NCI-H226 (cell line): ENCODE data around the gene CACNA2D1.

Source experiments
- DNase-seq: peaks from one replicate; pipeline ENCODE4 v3.0.0-alpha.2; 2015

The CACNA2D1 gene

DNA sequence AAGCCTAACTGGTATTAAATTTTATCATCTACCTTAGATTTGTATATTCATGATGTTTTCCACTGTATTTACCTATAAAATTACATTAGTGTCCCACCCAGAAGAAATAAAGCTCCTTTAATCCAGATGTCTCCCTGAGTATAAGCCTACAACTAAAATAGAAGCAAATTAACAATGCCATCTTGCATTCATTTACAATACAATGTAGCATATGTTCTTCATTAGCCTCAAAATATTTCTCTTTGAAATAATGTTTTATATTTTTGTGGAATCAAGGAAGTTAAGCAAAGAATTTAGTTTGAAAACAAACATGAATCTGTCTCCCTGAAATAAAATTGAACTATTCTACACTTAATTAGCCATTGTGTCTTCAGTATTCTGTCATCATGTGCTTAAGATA lies 112.3 kb downstream of the CACNA2D1 start:
- no peak for DNase-seq

DNA sequence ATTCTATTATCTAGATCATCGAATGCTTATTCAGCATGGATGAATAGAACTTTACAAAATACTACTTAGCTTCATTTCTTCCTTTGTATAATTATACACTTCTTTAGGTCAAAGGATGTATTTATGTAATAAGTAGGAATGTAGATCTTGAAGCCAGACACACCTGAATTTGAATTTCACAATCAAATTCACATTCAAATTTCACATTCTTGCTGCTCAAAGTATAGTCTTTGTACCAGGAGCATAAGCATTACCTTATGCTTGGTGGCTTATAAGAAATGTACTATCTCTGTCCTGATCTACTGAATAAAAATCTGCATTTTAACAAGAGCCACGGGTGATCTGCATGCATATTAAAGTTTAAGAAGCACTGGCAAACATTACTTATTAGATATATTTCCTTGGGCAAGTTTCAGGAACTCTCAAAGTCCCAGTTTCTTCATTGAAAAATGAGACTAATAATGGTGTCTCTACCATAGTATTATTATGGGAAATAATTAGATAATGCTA lies 112.8 kb downstream of the CACNA2D1 start:
- no peak for DNase-seq

DNA sequence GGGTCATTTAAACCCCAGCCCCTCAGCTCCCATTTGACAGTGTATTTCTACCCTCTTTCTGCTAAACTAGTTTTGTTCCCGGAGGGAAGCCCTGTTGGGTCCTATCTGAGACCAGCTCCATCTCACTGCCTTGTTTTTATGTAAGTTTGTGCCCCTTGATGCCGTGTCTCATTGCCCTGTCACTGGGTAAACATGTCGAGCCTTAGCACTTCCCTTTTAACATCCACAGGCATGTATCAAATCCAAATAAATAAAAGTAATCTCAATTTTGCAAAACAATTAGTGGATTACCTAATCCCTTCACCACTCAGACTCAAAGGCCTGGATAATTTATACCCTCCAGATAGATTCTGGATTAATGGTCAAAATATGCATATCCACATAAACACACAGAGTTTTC lies 115.7 kb downstream of the CACNA2D1 start:
- no peak for DNase-seq

DNA sequence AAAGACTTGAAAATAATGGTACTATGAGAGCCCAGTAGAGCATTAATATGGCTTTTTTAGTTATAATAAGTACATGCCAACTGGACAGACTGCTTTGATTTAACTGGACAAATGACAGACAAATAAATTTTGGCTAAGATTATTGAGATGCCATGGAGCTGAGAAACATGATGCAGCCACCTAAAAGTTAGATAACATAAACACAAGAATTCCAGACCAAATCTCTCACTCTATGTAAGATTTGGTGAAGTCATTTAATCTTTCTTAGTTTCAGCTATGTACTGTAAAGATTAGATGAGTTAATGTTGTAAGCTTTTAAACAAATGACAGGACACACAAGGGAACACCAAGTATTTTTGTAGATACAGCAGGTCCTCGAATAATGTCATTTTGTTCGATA lies 118.2 kb downstream of the CACNA2D1 start:
- peak; percentile 4 for DNase-seq

DNA sequence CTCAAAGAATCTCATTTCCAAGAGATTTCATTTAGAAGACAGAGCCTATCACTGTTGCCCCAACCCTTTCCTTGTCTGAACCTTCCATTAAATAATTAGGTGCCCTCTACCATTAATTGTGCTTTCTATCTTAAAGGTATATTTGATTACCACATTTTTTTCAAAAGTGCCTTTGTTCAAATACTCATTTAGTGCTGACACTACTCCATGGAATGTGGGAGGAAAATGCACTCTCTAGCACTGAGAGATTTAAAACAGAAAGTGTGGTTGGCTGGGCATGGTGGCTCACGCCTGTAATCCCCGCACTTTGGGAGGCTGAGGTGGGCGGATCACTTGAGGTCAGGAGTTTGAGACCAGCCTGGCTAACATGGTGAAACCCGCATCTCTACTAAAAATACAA lies 119.8 kb downstream of the CACNA2D1 start:
- DNase-seq: no peak

DNA sequence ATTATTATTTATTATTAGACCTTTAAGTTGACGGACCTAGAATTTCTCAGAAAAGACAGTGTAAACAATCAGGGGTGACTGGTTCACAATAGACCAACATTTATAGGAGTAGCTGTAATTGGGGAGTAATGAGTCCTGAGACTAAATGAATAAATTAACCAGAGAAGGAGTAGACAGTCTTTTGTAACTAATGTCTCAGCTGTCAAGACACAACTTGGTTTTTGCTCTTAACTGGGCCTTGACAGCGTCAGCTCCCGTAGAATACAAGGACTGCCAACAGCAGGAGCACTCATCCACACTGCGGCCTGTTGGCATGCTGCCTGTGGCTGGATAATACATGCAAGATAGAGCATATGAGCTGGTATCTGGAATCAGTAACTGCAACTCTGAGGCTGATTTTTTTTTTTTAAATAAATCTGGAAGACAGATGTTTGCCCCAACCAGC lies 123.9 kb downstream of the CACNA2D1 start:
- DNase-seq: peak; percentile 9

DNA sequence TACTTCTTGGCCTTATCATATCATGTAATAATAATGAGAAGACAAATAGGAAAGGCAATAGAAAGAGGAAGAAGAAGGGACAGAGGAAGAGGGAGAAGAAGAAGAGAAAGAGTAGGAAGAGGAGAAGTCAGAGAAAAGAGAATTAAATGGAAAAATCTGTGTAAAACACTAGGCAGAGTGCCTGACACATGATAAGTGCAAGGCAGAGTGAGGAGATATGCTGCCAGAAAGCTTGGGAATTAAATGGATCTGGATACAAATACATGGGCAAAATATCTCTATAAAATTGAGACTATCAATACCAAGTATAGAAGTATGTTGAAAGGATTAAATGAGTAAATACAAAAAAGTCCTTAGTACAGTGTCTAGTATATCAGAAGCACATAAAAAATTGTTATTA lies 124.8 kb downstream of the CACNA2D1 start:
- DNase-seq: no peak

DNA sequence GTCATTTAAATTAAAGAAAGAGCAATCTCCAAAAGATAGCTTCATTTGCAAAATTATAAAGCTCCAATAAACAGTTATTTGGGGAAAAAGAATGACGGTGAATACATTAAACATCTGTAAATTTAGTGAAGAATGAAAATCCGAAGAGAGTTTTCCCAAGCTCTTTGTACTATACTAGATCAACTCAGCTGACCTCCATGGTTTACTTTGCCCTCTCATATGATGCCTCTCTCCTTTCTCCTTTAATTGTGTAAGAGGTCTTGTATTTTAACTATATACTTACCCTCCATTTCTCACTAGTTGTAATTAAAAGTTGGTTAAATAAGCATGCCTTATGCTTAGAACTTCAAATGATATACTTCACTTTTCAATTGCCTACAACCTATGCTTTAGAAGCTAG lies 125.8 kb downstream of the CACNA2D1 start:
- DNase-seq: no peak

DNA sequence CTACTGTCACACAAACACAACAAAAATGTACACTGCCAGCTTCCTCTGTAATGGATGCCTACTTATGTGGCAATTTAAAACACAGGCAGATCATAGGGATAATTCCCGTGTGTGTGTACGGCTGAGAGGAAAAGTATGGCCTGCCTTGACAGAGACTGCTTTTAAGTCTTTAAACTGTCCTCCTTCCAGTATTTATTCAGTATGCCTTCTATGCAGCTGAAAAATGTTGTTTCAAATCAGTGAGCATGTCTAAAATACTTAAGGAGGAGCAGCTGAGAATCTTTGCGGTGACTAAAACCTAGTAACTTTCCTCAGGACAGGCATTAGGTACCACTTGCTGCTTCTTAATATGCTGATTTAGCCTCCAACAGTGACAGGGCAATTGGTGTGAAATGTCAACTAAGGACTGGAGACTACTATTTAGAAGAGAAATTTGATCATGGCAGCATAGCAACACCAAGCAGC lies 126.3 kb downstream of the CACNA2D1 start:
- no peak for DNase-seq

DNA sequence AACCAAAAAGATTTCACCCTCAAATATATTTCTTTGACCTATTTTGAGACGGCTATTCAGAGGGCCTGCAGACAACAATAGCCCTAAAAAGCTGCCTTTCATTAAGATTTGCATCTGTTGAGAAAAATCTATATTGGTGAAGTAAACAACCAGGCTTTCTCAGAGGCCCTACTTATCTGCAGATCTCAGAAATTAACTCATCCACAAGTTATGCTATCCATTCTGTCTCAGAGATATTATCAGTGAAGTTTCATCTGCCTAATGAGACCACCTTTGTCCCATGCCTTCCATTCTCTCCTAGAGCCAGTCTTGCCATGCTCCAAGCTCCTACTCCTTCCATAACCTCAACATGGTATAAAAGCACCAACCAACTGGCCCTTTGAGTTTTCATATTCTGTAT lies 130.3 kb downstream of the CACNA2D1 start:
- DNase-seq: no peak

DNA sequence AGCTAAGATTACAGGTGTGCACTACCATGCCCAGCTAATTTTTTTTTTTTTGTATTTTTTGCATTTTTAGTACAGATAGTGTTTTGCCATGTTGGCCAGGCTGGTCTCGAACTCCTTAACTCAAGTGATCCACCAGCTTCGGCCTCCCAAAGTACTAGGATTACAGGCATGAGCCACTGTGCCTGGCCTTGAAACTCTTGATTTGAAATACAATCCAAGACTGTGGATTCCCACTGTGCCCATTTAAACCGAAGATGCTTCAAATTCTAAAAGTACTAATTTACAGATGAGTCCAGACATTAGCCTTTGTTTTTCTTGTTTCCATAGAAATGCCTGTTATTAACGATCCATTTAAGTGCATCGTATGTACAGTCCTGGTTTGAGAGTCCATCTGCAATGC lies 130.9 kb downstream of the CACNA2D1 start:
- DNase-seq: no peak

DNA sequence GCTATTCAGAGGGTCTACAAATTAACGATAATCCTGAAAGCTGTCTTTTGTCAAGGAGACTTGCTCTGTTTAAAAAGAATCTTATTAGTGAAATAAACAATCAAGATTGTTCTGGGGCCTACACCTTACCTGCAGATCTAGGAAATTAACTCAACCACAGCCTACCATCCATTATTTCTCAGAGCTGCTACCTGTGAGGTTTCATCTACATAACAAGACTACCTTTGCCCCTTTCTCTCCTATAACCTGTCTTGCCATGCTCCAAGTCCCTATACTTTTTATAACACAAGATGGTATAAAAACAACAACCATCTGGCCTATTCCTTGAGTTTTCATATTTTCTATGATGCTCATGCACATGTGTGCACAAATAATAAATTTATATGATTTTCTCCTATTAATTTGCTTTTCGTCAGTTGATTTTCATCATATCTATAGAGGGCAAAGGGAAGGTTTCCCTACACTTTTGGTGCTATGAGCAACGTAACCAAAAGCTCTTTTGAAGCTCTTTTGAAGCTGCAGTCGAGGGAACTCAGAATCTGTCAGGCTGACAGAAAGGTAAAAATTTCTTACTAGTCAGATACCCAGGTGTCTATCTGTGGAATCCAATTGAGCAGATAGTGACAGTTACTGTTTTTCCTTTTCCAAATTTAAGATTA lies 138.1 kb downstream of the CACNA2D1 start:
- no peak for DNase-seq

DNA sequence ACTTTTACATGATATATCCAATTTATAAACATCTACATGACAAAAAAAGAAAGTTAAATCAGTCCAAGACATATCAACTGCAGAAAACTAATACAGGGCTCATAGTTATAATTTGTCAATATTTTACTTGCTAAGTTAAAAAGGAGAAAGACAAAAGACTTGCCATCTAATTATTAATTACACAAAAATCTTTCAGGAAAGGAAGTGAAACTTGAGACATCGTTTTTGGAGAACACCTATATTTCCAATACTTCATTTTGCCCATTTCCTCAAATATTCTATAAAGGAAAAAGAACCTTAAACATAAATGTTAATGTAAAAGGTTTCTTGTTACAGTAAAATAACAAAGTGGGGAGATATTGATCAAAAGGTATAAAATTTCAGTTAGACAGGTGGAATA lies 148.7 kb downstream of the CACNA2D1 start:
- DNase-seq: no peak

DNA sequence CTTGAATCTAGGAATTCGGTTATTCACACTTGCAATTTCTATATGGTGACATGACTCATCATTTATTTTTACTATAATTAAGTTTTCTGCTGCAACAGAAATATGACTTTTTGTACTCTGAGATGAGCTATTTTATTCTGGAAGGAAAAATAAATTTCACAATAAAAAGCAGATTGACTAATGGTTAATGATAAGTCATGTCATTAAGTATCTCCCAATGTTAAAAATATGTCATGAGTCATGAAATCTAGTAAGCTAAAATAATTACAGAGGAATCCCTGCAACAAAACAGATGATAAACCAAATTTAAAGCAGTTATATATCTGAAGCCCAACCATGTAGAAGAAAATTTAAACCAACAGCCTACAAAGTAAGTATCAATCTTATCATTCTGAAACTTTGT lies 149.2 kb downstream of the CACNA2D1 start:
- DNase-seq: no peak

DNA sequence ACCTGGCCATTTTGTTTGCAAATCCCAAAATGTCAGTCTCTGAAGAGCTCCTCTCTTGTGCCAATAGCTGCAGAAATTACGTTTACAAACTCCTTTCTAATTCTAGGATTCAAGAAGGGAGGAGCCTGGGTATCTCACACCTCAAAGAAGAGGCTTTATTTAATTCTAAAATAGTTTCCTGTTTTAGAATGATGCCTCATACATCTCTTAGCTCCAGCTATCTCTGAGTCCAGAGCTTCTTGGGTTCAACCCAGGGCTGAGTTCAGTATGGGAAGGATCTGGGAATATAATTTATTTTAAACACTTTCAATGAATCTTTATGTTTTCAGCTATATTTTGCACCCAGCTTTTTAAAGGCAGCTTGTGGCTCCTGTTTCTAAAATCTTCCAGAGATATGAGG lies 150.1 kb downstream of the CACNA2D1 start:
- DNase-seq: no peak

DNA sequence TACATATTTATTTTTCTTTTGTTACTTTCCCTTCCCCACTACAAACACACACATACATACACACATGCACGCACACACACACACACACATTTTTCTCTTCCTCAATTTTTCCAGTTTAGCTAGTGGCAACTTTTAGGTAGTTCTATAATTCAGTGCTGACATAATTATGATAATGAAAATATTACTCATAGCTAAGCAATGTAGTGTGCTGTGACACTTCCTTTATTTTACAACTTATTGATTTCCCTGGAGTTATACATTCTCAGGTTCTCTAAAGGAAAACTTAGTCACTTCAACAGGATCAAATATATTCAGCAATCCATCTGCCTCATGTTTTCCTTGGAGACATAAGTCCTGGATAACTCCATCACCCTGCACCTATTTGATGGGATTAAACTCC lies 151.6 kb downstream of the CACNA2D1 start:
- DNase-seq: no peak

DNA sequence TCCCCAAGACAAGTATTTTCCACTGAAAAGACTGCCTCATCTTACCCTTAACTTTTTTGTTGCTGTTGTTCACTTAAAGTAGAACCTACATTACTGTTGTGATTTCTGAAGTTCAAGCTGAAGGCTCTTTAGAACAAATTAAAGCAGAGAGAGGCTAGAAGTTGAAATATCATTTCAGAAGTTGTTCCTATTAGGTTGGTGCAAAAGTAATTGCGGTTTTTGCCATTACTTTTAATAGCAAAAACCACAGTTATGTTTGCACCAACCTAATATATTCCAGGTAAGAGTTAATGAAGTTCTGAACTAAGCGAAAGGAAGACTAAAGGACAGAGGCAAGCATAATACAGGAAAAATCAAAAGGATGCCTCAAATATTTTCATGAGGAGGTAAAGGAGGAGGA lies 153.7 kb downstream of the CACNA2D1 start:
- no peak for DNase-seq

DNA sequence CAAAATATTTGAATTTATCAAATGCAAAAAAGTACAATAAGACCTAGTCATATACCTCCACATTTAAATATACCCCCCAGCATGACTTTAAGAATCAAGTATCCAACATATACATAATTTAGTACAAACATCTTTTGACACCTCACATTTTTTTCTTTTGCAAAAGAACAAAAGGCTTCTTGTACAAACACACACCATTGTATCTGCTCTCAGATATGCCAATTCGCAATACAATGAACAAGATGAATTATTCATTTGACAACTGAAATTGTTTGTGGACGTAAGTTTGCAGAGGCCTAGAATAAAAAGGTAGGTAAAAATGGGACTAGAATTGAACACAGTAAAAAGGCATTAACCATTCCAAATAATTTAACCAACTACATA lies 154.4 kb downstream of the CACNA2D1 start:
- no peak for DNase-seq

DNA sequence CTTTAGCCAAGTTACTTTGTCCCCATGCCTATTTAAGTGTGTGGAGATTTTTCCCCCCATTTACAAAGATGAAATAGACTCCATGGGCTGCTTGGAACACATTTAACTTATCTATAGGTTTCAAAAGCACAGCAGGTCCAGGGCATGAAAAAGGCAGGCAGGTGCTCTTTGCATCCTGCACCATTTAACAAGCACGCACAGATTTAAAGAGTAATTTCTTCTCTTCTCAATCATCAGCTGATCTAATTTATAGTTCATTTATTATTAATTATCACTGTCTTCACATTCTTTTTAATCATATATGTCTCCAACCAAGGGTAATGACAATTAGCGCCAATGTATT lies 156.8 kb downstream of the CACNA2D1 start:
- DNase-seq: no peak

DNA sequence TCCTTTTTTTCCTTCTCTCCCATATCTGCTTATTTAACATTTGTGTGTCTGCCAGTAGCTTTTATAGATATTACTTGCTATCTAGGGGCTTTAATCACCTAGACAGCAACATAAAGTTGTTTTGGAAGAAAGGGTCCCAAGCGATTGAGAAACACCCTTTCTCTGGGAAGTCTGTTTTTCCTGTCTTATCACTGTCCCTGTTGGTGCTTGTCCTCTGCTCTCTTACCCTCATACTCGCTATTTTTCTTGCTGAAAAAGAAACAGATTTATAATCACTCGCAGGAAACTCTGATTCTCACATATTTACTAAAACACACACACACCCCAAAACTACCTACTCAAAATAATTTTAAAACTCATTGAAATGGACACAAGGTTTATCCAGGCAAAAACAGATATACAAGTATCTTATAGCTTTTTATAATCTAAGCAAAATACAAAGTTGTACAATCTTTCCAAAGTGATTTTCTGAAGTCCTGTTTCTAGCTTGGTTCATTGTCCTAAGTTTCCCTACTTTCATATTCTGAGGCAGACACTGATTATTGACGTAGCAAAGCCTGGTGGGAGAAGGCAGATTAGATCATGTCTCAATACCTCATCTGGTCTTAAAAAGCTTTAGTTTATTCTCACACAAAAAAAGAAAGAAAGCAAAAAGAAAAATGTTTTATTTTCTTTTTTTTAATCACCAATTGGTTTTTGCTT lies 157.3 kb downstream of the CACNA2D1 start:
- DNase-seq: no peak

DNA sequence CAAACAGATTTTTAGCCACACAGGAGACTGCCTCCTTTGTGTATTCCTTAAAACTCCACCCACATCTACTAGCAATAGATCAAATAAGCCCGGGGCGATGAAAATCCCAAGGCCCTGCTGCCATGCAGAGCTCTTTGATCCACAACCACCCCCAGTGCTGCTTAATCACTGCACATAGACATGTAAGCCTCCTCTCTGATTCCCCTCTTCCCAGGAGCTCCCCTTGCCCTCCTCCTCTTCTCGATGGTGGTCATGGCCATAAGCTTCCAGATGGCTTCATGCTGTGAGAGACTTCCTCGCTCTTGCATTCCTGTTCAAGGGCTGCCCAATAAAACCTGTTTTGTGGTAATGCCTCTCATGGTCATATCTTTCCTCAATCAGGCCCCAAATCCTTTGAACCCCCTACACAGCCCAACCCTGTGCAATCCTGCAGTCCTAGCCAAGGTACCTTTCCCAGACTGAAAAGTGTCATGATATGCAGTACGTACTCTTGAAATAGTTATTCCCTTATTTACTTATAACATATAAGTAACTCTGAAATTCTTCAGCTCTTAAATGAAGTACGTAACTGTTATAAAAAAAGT lies 158.5 kb downstream of the CACNA2D1 start:
- DNase-seq: no peak

DNA sequence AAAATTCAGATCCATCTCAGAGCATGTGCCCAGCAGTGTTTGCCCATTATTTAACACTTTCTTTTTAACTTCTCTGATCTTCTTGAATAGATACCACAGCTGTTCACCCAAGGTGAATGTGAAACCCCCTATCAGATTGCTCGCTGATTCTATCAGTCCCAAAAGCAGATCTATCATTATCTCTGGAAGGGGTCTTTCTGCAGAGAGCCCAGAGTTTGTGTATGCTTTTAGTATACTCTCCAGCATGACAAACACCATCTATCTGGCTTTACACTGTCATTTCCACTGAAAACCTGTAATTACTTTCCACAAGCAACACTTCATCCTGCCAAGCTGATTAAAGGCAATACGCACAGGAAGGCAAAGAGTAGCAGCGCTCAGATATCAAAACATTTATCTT lies 168.2 kb downstream of the CACNA2D1 start:
- DNase-seq: no peak

DNA sequence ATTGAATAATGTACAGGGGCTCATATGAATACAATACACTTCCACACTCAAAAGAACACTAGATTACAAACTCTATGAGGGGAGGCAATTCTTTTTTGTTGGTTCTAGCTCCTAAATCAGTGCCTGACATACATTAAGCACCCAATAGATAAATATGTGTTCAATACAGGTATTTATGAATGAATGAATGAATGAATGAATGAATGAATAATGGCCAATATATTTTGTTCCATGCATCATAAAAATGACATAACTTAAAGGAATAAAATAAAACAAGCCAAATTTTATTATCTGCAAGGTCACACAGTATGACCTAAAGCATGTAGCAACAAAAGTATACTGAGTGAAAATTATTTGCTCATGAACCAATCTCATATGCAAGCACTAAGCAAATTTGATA lies 168.9 kb downstream of the CACNA2D1 start:
- no peak for DNase-seq

DNA sequence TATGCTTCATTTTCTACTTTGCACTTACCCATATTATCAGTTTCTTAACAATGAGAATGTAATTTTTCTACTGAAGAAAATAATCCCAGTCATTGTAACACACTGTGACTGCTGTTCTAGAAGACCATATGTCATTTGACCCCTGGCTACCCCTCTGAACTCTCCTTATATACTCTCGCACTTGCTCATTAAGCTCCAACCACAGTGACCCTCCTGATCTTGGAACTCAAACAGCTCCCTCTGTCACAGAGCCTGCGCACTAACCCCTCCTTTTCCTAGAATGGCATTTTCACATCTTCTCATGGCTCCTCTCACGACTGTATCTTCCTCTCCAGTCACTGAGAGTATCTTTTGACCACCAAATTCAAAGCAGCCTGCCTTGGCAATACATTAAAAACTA lies 169.7 kb downstream of the CACNA2D1 start:
- no peak for DNase-seq
